ENCODE data around the gene PRAC1.

GRCh38 chr17:48692049-48692448, 30.3 kb downstream of the PRAC1 start:
- no peak for TF ChIP-seq CTCF (IDR thresholded peaks at IDR 0.05)
- no peak for TF ChIP-seq POLR2A (IDR thresholded peaks at IDR 0.05)
